Kidney (tissue), 14 donors: Measurements from ENCODE around the gene PPP2R2B. TPM values are rescaled to one million over a fixed set of nuclear protein-coding genes. Genes with fewer than 3 reads are reported as not detected.

Source experiments
- DNase-seq, 5 donors: peaks; one replicate each; pipeline ENCODE4 v3.0.0-alpha.2; 2013 to 2020
- FAIRE-seq: peaks from 2 replicates; lab custom pipeline; 2012; peaks lifted over from hg19 to GRCh38; lab: Jason Lieb, UNC
- H3K27ac ChIP-seq, 2 donors: one replicate each; pipeline ENCODE4 v1.7.0; 2013; ENCODE audit warnings: low read depth in 2 of 2, low read length in 2 of 2, inconsistent platforms in 1 of 2
- H3K27me3 ChIP-seq: one replicate; pipeline ENCODE4 v1.7.1; 2013; ENCODE audit warnings: low read length, inconsistent platforms; ENCODE audit not compliant: control insufficient read depth, insufficient read depth
- H3K36me3 ChIP-seq, 3 donors: one replicate each; pipeline versions ENCODE4 v1.7.0 to v1.7.1; 2013; ENCODE audit warnings: low read length in 3 of 3, control low read depth in 1 of 3, inconsistent platforms in 1 of 3; ENCODE audit not compliant: insufficient read depth in 3 of 3, control insufficient read depth in 2 of 3
- H3K4me1 ChIP-seq, 3 donors: one replicate each; pipeline versions ENCODE4 v1.7.0 to v1.7.1; 2013; ENCODE audit warnings: low read length in 3 of 3, inconsistent platforms in 1 of 3, low read depth in 1 of 3; ENCODE audit not compliant: control insufficient read depth in 2 of 3, insufficient read depth in 2 of 3
- H3K4me3 ChIP-seq, 3 donors: one replicate each; pipeline versions ENCODE4 v1.7.0 to v1.8.1; 2013; ENCODE audit warnings: low read length in 3 of 3, control low read depth in 1 of 3, inconsistent platforms in 1 of 3
- H3K9ac ChIP-seq, 3 donors: one replicate each; pipeline versions ENCODE4 v1.7.0 to v1.7.1; 2013; ENCODE audit warnings: low read length in 3 of 3, control low read depth in 1 of 3, inconsistent platforms in 1 of 3
- H3K9me3 ChIP-seq, 3 donors: one replicate each; pipeline versions ENCODE4 v1.7.0 to v1.7.1; 2013; ENCODE audit warnings: low read length in 3 of 3, control low read depth in 1 of 3, inconsistent platforms in 1 of 3; ENCODE audit not compliant: control insufficient read depth in 2 of 3, insufficient read depth in 1 of 3
- intact Hi-C: fragments of 100-400 bp; cut with DNase I; formaldehyde crosslinking; loops from one replicate; pipeline ENCODE4 v1.11.1; 2022
- polyA plus RNA-seq: library from polyadenylated mRNA; stranded (reverse); fragments of 350-450 nt; fragmentation: Illumina TruSeq; extraction: RNeasy Lipid Tissue Mini Kit (QIAGEN cat#74804); gene quantifications from one replicate; pipeline ENCODE4 v1.2.3, GENCODE V29; 2014; ENCODE audit warnings: low read depth, low replicate concordance; ENCODE audit not compliant: insufficient read depth
- total RNA-seq: library from RNA; stranded (reverse); fragmentation: NEBNext Ultra II Directional; extraction: Animal tissue kit (Norgen Biotek cat#: 25700); gene quantifications from one replicate; pipeline ENCODE4 v1.2.1, GENCODE V29; 2021
- TF ChIP-seq, protein P1 (sequence below): IDR thresholded peaks from 3 replicates; pipeline ENCODE4 v1.5.1; 2012; ENCODE audit warnings: mild to moderate bottlenecking, moderate library complexity, borderline replicate concordance; ENCODE audit not compliant: insufficient read depth; ENCODE audit errors: extremely low read depth
- donor health status: control.
- donor health status: control.
- donor health status: control.
- donor health status: control.
- donor health status: control.
- donor health status: DM: yes; HTN: yes; CAD: no.
- donor health status: Normal renal cell carcinoma (clear cell type).

Gene PPP2R2B
- total and polyA plus RNA-seq, 2 donors from 2014 or later: 4.0 to 8.2 TPM

DNA sequence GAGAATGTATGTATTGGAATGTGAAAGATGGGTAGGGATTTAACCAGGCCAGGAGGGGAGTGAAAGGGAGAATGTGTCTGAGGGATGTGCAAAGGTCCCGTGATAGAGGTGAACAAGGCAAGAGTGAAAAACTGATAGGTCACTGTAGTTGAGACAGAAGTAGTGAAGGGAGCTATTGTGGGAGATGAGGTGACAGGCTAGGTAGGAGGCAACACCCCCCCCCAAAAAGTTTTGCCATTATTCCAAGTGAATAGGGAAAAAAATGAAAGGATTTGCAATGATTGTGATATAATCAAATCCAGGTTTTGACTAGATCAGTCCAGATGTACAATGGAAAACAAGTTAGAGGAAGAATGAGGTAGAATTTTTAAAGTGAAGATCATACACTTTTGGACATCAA lies 226.0 kb downstream of the PPP2R2B start:
- H3K27ac ChIP-seq: no peak overlapping the region
- no peaks in the 10 kb centered on the region for H3K36me3 ChIP-seq
- no peak overlapping the region for H3K4me3 ChIP-seq
- no peaks in the 10 kb centered on the region for H3K4me1 ChIP-seq
- TF ChIP-seq, protein P1, sequence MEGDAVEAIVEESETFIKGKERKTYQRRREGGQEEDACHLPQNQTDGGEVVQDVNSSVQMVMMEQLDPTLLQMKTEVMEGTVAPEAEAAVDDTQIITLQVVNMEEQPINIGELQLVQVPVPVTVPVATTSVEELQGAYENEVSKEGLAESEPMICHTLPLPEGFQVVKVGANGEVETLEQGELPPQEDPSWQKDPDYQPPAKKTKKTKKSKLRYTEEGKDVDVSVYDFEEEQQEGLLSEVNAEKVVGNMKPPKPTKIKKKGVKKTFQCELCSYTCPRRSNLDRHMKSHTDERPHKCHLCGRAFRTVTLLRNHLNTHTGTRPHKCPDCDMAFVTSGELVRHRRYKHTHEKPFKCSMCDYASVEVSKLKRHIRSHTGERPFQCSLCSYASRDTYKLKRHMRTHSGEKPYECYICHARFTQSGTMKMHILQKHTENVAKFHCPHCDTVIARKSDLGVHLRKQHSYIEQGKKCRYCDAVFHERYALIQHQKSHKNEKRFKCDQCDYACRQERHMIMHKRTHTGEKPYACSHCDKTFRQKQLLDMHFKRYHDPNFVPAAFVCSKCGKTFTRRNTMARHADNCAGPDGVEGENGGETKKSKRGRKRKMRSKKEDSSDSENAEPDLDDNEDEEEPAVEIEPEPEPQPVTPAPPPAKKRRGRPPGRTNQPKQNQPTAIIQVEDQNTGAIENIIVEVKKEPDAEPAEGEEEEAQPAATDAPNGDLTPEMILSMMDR: no peak
- no peaks in the 10 kb centered on the region for H3K27me3 ChIP-seq
- no peaks in the 10 kb centered on the region for H3K9me3 ChIP-seq
- FAIRE-seq (no peak), DNase-seq (no peak)
- intact Hi-C loops: loop anchor here (10.0 kb wide), 1 partner anchor 312 kb away; no protein-coding TSS in a partner anchor
- H3K9ac ChIP-seq: no peak overlapping the region

DNA sequence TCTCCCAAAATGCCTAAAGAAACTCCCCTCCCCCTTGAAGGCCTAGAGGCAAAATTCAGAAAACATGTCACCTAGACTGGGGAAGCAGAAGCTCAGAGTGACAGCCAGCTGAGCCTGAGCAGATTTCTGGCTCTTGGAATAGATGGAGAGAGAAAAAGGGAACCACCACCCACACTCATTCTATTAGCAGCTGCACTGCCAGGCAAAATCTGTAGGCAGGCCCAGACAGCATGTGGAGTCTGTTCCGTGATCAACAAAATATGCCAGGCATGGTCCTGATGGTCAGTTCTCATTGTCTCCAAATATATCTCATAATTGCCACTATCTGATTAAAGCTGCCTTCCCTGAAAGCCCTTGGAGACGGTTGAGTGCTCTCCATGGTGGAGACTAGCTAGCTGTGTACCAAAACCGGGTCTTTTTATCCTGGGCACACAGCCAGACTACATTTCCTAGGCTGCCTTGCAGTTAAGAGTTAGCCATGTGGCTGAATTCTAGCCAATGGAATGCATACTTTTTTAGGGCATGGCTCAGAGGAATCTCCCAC lies 230.8 kb downstream of the PPP2R2B start:
- H3K4me1 ChIP-seq: no peaks in the 10 kb centered on the region
- TF ChIP-seq, protein P1: no peak
- H3K9me3 ChIP-seq: no peaks in the 10 kb centered on the region
- no peak overlapping the region for H3K27ac ChIP-seq
- H3K4me3 ChIP-seq: no peak overlapping the region
- no peak for FAIRE-seq
- H3K9ac ChIP-seq: no peak overlapping the region
- H3K36me3 ChIP-seq: no peaks in the 10 kb centered on the region
- DNase-seq: no peak
- no peaks in the 10 kb centered on the region for H3K27me3 ChIP-seq
- intact Hi-C loops: no loop called here

DNA sequence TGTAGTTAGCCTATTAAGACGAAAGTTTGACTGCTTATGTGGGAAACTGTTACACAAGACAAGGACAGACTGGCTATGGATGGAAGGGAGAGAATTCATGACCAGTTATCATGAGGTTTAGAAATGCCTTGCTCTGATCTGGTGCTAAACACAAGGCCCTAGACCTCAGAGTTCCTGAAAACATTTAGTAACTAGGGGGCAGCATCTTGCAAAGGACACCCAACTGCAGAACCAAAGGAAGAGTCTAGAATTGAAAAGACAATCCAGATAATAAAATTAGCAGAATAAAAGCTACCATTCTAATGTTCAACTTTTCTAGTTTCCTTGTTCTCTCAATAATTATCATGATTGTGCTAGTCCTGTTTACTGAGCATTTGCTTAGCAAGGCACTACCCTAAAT lies 232.1 kb downstream of the PPP2R2B start:
- Histone ChIP-seq H3K36me3 (no peaks in the 10 kb centered on the region), H3K4me3 (no peak overlapping the region), H3K4me1 (peaks cover 0 to 2% (median 0%) of the 10 kb centered on the region in 3 donors), H3K9ac (no peak overlapping the region), H3K9me3 (no peaks in the 10 kb centered on the region), H3K27me3 (no peaks in the 10 kb centered on the region), H3K27ac (no peak overlapping the region)
- intact Hi-C loops: no loop called here
- FAIRE-seq (no peak), DNase-seq (no peak)
- TF ChIP-seq, protein P1: no peak

DNA sequence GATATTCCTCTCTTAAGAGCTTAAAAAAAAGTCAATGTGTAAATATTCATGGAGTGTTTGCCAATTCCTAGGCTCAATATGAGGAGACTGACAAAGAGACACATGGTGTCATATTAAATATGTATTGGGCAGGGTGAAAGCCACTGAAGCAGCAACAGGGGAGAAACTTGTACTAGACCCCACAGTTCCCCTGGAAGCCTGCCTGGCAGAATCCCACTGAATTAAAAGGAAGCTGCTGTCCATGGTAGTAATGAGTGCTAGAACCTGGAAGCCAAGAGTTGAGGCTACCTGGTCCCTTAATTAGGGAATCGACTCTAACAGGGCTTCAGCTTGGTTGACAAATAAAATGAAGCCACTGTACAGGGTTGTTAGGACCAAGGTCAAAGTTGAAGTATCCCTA lies 233.2 kb downstream of the PPP2R2B start:
- TF ChIP-seq, protein P1: no peak
- Histone ChIP-seq H3K27ac (no peak overlapping the region), H3K36me3 (no peaks in the 10 kb centered on the region), H3K4me1 (peaks cover 0 to 2% (median 0%) of the 10 kb centered on the region in 3 donors), H3K9me3 (no peaks in the 10 kb centered on the region), H3K9ac (no peak overlapping the region), H3K27me3 (no peaks in the 10 kb centered on the region), H3K4me3 (no peak overlapping the region)
- no peak for FAIRE-seq
- peak in 2 of 5 donors; percentile 17 to 39 for DNase-seq
- intact Hi-C loops: no loop called here
